NCI-H2171 (cell line): ENCODE results near the gene RAB29.

ENCODE experiments used
- DNase-seq: peaks from one replicate; lab custom pipeline; 2025; lab: John Stamatoyannopoulos, UW

Gene RAB29

DNA sequence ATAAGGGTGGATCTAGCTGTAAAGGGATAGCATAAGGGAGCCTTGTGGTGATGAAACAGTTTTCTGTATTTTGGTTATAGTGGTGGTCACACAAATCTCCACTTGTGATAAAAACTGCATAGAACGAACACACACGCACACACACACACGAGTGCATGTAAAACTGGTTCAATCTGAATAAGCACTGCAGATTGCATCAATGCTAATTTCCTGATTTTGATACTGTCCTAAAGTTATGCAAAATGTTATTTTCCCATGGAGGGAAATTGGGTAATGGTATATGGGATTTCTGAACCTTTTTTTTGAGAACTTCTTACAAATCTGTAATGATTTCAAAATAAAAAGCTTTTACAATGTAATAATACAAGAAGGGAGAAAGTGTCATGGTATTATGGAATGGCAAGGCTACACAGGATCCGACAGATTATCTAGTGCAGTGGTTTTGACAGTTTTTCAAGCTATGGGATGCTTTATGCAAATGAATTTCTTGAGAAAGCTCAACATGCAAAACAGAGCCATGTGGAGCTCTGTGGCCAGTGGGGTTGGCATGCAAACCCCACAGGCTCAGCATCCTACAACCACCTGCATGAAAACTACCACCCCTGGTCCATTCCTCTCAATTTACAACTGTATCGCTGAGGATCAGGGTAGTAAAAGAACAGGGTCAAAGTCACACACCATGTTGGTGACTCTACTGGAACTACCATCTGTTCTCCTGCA lies 18.9 kb upstream of the RAB29 start:
- no peak for DNase-seq

DNA sequence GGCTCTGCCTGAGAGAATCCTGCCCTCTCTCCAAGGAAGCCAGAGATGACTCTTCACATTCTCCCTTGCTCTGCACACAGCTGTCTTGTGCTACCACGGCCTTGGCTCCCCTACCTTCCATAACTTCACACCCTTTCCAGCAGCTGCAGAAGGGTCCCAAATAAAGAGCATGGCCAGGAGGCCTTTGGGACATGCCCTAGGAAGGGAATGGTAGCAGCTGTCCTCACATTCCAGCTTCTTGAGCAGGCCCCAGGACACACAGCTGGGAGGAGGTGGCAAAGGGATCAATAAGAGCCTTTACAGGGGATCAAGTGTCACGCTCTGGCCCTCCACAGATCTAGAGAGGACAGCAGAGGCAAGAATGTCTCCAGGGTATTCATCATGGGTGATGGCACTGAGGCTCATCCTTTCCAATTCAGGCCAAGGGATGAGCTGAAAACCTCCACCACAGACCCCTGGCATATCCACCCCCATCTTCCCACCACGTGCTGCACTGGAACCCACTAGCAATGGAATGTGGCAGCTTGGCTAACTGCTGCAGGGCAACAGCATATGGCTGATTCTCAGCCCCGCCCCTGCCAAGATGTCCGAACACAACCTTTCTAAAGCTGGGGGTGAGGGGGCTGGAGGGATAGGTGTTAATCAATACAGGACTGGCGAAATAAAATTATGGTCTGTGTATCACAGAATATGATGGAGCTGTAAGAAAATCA lies 17.8 kb upstream of the RAB29 start:
- DNase-seq, result no peak

DNA sequence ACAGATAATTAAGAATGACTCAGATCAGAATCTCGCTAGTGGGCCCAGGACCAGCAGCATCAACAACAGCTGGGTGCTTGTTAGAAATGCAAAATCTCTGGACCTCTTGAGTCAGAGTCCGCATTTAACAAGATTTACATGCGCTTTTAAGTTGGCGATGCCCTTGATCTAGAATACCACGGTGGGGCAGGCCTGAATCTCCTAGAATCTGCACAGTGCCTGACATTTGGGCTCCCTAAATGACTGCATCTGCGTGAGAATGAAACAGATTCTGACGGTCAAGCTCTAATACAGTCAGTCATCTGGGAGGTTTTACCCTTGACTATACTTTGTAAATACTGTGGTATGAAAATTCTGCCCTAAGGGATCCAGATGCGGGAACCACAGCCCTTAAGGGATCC lies 17.2 kb upstream of the RAB29 start:
- no peak for DNase-seq

DNA sequence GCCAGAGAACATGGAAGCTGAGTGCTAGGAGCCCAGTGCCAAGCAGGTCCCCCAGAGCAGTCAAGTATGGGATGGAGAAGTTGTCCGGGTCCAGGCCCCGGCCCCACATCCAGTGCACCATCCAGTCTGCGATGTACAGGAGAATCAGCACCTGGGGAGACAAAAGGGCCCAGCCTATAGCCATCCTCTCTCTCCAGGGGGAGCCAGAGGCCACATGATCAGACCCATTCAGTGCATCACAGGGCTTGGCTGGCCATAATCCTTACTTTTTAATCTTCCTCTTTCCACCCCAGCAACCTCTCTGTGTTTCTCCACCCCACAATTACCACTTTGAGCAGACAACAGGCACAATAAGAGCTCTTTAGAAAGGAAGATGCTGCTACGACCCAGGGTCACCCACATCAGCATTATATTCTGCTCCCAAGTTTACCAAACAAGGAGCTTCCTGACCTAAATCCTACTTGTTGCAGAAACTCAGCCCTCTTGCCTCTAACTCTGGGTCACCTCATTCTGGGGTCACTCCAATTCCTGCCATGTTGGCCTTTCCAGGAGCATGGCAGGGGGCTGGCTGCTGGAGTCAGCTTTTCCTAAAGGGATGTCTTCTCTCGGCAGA lies 16.4 kb upstream of the RAB29 start:
- peak; percentile 19 for DNase-seq

DNA sequence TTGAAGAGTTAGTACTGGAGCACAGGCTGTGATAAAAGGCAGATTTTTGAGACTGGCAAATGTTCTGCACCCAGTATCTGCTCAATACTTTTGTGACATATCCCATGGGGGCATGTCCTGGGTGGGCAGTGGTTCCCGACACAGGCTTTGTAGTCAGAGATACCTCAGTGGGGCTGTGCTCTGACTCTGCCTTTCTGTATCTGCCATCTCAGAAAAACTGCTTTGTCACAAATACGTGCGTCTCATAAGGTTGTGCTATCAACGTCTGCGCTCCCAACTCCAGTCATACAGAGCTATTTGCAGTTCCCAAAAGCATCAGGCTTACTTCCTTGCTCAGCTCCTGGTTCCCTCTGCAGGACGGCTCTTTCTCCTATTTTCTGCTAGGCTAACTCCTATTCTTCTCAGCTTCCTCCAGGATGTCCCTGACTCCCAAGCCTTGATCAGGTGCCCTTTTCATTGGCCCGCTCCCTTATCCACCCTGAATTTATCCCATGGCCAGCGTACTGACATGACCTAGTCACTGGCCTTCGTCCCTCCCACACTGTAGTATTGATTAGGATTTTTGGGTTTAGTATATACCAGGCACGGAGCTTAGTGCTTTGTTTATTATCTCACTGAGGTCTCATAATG lies 12.1 kb upstream of the RAB29 start:
- DNase-seq, result no peak

DNA sequence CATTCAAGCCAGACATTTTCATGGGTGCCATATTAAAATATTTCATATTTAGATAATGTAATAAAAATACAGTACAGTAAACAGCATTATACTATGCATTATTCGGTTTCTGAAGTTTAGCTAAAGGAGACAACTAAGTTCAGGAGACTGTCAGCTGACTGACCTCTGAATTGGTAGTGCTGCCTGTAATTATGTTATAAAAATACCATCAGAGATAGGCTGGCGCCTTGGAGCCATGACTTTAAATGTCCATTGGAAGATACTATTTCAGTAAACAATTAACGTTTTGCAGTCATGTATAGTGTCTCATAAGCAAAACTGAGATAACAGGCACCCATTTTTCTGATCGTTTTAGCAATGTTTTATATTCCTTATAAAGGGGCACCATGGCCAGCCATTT lies 11.3 kb upstream of the RAB29 start:
- DNase-seq, result no peak

DNA sequence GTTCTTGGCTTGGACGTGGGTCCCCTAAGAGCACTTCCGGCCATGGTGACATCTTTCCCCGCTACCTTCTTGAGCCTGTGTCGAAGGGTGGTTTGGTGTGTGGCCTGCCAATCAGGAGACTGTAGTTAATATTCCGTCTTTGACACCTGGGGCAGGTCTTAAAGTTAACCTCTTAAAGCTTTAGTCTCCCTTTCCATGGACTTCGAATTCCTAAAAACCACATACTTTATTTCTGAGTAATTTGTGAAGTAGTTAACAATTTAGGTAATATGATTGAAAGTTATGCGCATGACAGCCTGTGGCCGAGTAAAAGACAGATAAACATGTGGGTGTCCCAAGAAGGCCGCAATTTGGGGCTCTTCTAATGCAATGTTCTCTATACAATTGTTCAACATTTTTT lies 10.2 kb upstream of the RAB29 start:
- DNase-seq, result no peak

DNA sequence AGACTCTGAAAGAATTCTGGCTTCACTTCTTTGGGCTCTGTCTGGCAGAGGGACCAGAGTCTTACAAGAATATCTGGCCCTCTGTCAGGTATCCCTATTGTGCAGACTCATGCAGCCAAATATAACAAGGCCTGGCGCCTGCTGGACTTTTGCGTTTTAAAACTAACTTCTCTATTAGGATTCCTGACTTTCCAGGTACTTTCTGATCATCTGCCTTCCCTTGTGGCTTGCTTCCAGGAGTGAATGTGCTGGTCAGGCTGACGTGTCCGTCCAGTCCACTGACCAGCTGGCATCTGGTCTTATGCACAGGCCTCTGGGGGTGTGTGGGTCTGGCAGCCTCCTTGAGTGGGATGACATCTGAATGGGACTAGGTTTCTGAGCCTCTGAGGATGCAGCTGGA lies 8.6 kb upstream of the RAB29 start:
- no peak for DNase-seq

DNA sequence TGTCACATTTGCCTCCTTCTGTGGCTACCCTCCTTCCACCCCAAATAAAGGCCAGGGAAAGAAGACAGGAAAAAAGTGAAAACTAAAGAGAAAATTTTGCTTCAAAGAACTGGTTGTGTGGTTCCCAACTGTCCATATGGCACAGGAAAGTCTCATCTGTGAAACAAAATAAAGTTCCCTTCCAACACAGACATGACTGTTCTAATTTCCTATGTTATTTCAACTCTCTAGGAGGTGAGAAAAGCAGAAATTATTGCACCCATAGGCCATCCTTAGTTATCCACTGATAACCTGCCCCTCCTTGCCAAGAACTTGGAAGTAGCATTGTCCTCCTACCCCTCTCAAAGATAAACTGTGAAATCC lies 8.1 kb upstream of the RAB29 start:
- no peak for DNase-seq

DNA sequence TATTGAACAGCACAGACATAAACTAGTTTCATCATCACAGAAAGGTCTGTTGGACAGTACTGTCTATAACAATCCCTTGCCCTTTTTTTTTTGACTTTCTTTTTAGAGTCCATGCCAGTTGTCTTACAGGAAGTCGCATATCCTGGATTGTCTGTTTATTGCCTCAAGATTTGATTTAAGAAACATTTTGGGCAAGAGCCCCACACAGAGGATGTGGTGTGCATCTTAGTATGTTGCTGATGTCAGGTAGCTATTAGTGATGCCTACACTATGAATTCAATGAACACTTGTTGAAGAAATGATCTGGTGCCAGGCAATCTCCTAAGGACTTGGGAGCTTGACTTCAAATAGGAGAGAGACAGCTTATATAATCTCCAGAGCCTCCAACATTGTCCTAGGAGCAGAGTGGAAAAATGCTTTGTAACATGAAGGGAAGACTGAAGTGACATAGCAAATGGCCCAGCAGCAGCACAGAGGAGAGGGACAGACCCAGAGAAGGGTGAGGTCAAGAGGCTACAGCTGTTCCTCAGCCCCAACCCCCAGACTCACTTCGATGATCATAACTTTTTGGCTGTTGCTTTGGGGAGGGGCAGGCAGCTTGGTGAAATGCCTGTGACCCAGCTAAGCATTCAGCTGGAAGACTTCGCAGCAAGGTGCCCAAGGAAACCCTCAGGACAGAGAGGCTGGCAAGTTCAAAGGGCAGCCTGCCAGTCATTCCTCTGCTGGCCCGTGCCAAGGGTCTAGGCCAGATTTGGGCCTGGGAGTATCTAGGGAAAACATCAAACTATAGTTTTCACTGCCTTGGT lies 7.5 kb upstream of the RAB29 start:
- DNase-seq, result no peak

DNA sequence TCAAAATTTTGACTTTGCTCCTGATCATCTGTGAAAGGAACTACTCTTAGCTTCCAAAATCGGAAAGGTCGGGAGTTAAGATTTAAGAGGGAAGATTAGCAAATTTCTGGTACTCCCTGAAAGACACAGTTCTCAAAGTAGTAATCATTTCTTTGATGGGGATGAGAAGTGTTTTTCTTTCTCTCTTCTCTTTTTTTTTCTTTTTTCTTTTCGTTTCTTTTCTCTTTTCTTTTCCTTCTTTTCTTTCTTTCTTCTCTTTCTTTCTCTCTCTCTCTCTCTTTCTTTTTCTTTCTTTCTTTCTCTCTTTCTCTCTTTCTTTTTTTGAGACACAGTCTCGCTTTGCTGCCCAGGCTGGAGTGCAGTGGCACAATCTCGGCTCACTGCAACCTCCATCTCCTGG lies 5.1 kb upstream of the RAB29 start:
- no peak for DNase-seq

DNA sequence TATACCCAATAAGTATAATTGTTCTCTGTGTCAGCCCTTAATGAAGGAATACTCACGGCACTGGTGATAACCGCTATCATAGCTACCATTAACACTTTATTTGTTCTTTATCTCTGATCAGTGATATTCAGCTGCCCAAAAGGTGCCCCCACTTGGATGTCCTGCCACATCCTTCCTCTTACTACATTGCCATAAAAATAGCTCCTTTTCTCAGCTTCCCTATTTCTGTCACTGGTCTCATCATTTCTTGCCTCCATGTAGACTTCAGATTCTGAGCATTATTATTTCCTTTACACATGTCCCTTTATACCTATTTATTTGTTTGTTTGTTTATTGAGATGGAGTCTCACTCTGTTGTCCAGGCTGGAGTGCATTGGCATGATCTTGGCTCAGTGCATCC lies 2.7 kb upstream of the RAB29 start:
- no peak for DNase-seq

DNA sequence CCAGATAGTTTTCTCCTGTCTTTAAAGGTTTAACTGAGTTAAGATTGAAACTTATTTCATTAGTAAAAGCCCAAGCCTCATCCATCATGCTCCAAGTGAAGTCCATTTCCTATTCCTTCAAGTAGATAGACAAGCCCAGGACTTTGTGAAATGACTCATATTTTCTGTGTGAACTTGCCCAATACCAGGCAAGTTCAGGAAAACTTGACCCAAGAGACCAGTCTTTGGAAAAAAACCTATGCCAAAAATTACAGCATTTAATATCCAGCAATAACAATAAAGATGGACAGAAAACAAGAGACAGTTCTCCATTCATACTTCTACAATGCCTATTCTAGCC lies 405 bp upstream of the RAB29 start:
- DNase-seq, result no peak

DNA sequence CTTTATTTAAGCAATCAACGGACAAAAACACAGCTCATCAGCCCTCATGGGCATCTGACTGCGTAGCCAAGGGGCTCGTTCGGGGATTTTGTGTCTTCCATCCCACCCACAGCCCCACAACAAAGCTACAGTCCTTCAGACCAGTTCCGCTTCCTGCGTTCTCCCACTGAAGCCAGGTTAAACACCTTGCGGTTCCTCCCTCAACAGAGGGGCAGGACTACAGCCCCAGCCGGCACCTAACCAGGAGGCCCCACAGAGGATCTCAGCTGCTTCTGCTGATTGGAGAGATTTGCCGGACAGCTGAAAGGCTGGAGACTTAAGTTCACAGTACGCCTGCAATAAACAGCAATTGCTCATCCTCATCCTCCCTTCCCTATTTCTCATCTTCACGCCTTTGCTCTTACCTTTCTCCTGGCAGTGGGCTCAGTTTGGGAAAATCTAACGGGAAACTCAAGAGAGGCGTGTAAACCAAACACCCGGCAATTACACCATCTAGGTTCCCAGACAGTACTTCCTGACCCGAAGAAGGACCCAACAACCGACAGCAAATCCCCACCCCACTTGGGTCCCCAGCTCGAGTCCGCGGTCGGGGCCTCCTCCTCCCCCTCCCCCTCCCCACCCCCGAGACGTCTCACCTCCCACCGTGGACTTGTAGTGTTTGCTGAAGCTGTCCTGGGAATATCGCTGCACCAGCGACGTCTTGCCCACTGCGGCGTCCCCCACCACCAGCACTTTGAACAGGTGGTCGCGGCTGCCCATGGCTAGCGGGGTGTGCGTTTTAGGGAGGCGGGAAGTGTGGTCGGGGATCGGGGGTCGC lies 876 bp downstream of the RAB29 start:
- DNase-seq, result no peak

DNA sequence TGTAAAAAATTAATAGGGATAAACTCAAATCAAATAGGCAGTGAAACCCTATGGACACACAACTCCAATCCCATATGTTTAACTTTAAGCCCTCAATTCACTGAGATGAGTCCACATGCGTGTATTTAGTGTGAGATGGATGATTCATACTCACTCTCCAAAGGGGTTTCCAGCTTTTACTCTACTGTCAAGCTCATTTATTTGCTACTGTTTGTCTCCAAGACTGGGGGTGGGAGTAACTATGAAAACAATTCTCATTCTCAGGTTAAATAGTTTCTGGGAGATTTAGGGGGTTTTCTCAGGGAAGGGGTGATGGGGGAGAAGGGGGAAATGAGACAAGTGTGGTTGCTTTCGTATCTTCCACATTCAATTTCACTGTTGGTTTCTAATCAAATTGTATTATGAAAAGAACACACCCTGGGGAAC lies 2.7 kb downstream of the RAB29 start:
- DNase-seq, result no peak

DNA sequence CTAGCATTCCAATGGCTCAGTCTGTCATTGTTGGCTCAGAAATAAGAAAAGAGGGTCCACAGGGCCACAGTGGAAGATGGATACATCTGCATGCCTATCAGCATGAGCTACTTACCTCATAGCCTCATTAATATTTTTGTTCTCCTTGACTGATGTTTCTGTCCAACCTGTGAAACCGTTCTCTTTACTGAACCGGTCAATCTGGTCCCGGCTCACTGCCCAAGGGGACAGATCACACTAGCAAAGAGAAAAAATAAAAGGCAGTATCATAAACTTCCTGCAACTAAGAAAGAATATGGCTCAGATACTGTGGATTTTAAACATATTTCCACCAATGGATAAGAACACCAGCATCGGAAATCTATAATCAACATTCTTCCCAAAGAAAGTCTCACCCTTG lies 4.7 kb downstream of the RAB29 start:
- DNase-seq, result no peak

DNA sequence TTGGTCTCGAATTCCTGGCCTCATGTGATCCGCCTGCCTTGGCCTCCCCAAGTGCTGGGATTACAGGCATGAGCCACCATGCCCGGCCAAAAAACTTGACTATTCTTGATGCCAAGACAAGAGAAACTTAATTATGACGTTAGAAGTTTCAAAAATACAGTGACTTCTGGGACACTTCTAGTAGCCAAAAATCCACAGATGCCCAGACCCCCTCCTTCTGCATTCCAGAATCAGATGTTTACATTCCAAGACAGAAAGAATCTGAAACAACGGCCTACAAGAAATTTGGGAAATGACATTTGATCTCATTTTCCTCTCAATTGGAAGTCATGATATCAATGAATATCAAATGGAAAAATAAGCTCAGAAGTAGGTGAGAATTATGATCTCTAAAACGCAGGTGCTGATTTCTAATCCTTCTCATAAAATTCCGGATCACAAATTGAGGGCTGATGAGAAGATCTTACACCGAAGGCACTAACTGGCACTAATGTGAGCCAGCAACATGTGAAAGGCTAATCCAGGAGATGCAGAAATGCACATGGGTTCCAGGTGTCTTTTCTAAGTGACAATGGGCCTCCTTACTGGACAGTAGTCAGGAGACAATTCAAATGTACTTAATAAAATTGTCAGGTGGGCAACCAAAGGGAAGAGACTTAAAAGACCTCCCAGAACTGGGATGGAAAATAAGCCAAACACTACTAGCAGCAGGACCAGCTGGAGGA lies 5.5 kb downstream of the RAB29 start:
- no peak for DNase-seq

DNA sequence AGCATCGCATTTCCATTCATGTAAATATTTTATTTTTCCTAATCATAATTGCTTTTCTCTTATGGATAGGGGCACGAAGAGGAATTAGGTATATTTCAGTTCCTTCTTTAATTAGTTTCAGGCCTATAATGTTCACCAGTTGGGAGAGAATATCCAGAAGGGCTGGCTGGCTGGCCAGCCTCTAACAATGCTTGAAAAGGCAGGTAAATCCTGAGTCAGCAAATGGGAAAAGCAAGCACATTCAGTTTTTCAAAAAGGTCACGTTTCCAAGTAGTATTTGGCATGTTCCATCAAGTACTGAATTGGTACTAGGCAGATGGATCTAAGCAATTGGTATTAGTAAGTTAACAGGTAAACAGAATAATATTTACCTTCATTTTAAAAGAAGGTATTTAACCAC lies 8.0 kb downstream of the RAB29 start:
- no peak for DNase-seq

DNA sequence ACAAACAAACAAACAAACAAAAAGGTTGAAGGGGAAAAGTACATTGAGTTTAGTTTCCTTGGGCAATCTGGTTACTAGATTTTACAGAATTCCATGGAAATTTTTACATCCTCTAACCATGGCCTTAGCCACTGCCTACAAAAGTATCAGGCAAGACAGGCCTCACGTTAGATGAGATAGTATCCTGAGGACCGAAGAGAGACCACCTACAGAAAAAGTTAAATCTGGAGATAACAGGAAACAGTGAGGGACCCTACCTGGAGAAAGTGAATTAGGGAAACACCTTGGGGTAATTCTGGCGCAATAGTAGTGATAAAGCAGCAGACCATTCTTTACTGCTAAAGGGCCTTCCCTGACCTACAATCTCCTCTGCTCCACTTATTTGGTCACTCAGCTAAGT lies 8.7 kb downstream of the RAB29 start:
- DNase-seq, result no peak

DNA sequence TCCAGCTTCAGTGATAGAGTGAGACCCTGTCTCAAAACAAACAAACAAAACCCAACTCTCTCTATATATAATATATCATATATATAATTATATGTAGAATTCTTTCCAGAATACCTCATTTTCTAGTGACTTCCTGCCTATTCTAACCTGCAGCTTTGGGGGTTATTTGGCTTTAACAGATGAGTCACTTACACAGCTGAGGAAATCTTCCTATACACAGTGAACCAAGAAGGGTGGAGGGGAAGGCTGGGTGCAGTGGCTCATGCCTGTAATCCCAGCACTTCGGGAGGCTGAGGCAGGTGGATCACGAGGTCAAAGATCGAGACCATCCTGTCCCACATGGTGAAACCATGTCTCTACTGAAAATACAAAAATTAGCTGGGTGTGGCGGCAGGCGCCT lies 9.2 kb downstream of the RAB29 start:
- DNase-seq, result no peak

DNA sequence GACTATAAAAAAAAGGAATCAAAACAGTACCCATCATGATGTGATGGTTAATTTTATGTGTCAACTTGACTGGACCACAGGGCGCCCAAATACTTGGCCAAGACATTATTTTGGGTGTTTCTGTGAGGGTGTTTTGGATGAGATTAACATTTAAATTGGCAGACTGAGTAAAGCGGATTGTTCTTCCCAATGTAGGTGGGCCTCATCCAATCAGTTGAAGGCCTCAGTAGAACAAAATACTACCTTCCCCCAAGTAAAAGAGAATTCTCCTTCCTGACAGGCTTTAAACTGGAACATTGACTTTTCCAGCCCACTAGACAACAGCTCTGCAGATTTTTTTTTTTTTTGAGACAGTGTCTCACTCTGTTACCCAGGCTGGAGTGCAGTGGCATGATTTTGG lies 10.7 kb downstream of the RAB29 start:
- DNase-seq, result no peak
